ENCODE data around the gene PTPRN2. TPM values are rescaled to one million over a fixed set of nuclear protein-coding genes. Genes with fewer than 3 reads are reported as not detected.

Gene PTPRN2
- total RNA-seq, 1 donor from 2014 or later, result 2.4 TPM

DNA sequence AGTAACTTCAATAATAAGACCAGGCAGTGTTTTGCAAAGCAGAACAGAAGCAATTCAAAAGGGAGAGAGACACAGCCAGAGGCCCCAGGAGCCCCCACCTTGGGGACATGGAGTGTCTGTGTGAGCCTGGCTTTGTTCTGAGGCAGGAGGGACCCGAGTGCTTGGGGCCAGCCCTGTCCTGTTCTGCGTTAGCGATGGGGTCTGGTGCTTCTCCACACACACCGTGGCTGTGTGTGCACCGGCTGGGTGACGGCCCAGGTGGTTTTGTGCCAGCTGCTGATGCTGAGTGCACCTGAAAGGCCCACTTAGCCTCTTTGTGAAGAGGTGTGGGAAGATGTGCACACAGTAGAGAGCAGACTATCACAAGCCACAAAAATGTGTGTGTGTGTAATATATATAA, 781.9 kb downstream of the PTPRN2 start:
- Histone ChIP-seq H3K27me3 (ENCODE audit: control insufficient read depth, insufficient read depth, low read length) (no peaks in the 10 kb centered on the region), H3K36me3 (ENCODE audit: control insufficient read depth, insufficient read depth, low read length) (no peaks in the 10 kb centered on the region), H3K4me3 (ENCODE audit: low read depth, low read length) (no peak overlapping the region)
- TF ChIP-seq, protein P1, sequence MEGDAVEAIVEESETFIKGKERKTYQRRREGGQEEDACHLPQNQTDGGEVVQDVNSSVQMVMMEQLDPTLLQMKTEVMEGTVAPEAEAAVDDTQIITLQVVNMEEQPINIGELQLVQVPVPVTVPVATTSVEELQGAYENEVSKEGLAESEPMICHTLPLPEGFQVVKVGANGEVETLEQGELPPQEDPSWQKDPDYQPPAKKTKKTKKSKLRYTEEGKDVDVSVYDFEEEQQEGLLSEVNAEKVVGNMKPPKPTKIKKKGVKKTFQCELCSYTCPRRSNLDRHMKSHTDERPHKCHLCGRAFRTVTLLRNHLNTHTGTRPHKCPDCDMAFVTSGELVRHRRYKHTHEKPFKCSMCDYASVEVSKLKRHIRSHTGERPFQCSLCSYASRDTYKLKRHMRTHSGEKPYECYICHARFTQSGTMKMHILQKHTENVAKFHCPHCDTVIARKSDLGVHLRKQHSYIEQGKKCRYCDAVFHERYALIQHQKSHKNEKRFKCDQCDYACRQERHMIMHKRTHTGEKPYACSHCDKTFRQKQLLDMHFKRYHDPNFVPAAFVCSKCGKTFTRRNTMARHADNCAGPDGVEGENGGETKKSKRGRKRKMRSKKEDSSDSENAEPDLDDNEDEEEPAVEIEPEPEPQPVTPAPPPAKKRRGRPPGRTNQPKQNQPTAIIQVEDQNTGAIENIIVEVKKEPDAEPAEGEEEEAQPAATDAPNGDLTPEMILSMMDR (IDR thresholded peaks at IDR 0.05; ENCODE audit: insufficient read depth, low read length, poor library complexity, severe bottlenecking), result no peak
- DNase-seq (ENCODE audit: low read depth), result no peak

DNA sequence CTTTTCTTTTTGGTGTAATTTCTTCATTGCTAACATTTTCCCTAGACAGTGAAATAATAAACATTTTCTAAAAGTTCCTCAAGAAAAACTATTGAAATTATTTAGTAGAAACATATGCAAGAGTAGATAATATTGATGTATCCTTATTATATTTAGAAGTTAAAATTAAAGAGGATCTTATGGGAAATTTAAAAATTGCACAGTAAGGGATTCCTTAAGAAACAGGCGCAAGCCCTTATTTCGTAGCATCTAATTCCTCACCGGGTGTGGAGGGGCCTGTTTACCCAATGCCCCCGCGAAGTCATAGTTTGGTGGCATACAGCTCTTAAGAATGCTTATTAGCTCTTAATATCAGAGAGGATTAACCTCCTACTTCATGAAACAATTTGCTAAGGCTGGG, 783.7 kb downstream of the PTPRN2 start:
- H3K27me3 ChIP-seq (ENCODE audit: control insufficient read depth, insufficient read depth, low read length), result no peaks in the 10 kb centered on the region
- no peak for DNase-seq (ENCODE audit: low read depth)
- TF ChIP-seq, protein P1 (IDR thresholded peaks at IDR 0.05; ENCODE audit: insufficient read depth, low read length, poor library complexity, severe bottlenecking), result no peak
- no peaks in the 10 kb centered on the region for H3K36me3 ChIP-seq (ENCODE audit: control insufficient read depth, insufficient read depth, low read length)
- H3K4me3 ChIP-seq (ENCODE audit: low read depth, low read length), result no peak overlapping the region

DNA sequence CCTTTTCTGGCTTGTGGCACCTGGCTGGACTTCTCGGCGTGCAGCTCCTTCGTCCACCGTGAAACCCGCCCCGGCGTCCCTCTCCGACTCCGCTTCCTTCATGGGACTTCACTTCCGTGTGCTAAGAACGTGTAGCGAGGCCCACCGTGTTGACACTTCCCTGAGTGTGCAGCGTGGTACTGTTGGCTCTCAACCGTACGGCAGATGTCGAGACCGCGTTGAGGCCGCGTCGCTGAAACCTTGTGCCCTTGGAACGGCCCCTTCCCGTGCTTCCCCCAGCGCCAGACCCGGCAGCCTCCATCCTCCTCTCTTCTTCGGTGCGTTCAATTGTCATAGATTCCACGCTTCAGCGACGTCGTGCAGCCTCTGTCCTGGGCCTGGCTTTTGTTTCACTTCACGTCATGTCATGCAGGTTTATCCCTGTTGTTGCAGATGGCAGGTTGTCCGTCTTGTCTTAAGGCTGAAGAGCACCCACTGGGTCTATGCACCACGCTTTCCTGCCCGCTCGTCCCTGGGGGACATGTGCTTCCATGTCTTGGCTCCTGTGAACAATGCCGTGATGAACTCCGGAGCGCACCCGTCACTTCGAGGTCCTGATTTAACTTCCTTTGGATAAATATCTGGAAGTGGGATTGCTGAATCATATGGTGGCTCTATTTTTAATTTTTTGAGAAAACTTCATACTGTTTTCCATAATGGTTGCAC, 785.5 kb downstream of the PTPRN2 start:
- H3K4me3 ChIP-seq (ENCODE audit: low read depth, low read length), result no peak overlapping the region
- TF ChIP-seq, protein P1 (IDR thresholded peaks at IDR 0.05; ENCODE audit: insufficient read depth, low read length, poor library complexity, severe bottlenecking), result no peak
- DNase-seq (ENCODE audit: low read depth), result no peak
- H3K27me3 ChIP-seq (ENCODE audit: control insufficient read depth, insufficient read depth, low read length), result no peaks in the 10 kb centered on the region
- no peaks in the 10 kb centered on the region for H3K36me3 ChIP-seq (ENCODE audit: control insufficient read depth, insufficient read depth, low read length)

DNA sequence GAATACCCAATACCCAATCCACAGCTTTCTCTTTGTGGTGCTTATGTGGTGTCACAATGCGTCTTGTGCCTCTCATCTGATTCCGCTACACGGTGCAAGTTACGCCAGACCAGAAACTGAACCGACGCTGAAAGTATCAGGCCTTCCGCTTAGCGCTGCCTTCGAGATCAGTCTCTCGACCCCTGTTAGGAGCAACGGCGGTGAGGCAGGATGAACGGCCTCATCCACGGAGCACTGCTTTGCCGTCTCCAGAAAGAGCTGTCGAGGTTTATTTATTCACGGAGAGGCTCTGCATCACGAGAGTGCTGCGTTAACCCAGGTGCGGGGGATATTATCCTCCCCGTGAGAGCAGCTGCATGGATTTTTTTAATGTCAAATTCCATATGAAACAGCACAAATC, 786.5 kb downstream of the PTPRN2 start:
- H3K27me3 ChIP-seq (ENCODE audit: control insufficient read depth, insufficient read depth, low read length), result no peaks in the 10 kb centered on the region
- no peak for DNase-seq (ENCODE audit: low read depth)
- no peak overlapping the region for H3K4me3 ChIP-seq (ENCODE audit: low read depth, low read length)
- H3K36me3 ChIP-seq (ENCODE audit: control insufficient read depth, insufficient read depth, low read length), result no peaks in the 10 kb centered on the region
- TF ChIP-seq, protein P1 (IDR thresholded peaks at IDR 0.05; ENCODE audit: insufficient read depth, low read length, poor library complexity, severe bottlenecking), result no peak

DNA sequence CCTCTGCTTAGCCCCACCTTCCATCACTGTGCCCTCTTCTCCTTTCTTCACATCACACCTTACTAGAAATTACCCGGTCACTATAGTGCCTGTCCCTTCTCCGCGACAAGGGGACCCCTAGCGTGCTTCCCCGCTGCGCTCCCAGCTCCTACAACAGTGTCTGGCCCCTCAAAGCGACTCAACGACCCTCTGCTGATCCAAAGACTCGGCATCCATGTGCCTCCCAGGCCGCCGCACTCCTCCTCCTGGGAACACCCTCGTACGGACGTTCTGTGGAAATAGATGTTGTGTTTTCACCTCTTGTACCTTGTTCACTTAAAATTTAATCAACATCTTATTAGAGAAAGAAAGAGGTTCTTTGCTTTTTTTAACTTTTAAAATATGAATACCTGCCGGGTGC, 787.3 kb downstream of the PTPRN2 start:
- TF ChIP-seq, protein P1 (IDR thresholded peaks at IDR 0.05; ENCODE audit: insufficient read depth, low read length, poor library complexity, severe bottlenecking), result no peak
- no peaks in the 10 kb centered on the region for H3K36me3 ChIP-seq (ENCODE audit: control insufficient read depth, insufficient read depth, low read length)
- H3K27me3 ChIP-seq (ENCODE audit: control insufficient read depth, insufficient read depth, low read length), result no peaks in the 10 kb centered on the region
- H3K4me3 ChIP-seq (ENCODE audit: low read depth, low read length), result no peak overlapping the region
- no peak for DNase-seq (ENCODE audit: low read depth)

Data from kidney epithelial cell (primary cell).